GM21367 (cell line): ENCODE data around the gene APPL1.
"Not testable (repeated sequence)": the region's sequence is repeated elsewhere in the genome, so short reads cannot be mapped to it uniquely, and the experiment has no call there.

Source experiments
- ATAC-seq: cut with Tn5 transposase; IDR thresholded peaks from one replicate; pipeline ENCODE4 v1.9.1; 2021; ENCODE audit not compliant: unreplicated experiment

The APPL1 gene

GRCh38 chr3:57268416-57268815 is 40.9 kb downstream of the APPL1 start:
- ATAC-seq, result no peak

GRCh38 chr3:57274845-57275244 is 47.3 kb downstream of the APPL1 start:
- ATAC-seq, result no peak

GRCh38 chr3:57275393-57275792 is 47.9 kb downstream of the APPL1 start:
- no peak for ATAC-seq

DNA sequence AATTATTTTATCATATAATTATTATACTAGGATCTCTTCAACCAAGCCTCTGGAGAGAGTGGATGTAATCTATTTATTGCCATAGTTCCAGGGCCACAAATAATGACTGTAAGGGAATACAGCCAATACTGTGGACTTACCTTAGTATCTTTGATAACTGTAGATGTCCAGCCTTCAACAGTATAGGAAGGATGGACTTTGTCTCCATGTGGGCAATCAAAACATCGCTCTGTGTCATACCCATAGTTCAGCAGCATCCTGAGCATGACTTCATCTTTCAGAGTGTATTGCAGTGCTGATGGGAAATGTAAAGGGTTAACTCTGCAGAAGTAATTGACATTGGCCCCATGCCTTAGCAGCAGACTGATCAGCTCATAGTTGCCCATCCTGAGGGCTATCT is 50.7 kb downstream of the APPL1 start:
- ATAC-seq, result no peak

GRCh38 chr3:57279685-57280084 is 52.2 kb downstream of the APPL1 start:
- ATAC-seq, result no peak

- no peak for ATAC-seq
Measured at GRCh38 chr3:57281715-57282114, 54.2 kb downstream of the APPL1 start.

- ATAC-seq, result no peak
Measured at GRCh38 chr3:57283334-57283733, 55.8 kb downstream of the APPL1 start.

DNA sequence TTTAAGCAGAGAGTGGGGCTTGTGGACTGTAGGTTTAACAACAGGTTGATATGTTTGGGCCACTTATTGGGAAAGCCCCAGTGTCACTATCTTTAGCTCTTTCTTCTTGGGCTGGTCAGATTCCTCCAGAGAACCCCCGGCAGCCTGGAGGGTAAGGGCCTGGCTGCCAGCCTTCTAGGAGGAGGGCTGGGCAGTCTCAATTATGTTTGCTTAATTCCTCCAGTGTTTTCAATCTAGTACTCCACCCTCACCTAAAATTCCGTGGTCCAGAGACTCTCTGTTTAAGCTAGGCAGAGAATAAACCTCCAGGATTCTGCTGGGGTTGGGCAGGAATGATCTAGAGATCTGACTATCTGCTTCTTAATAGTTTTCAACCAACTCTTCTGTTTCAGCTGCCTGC is 59.7 kb downstream of the APPL1 start:
- no peak for ATAC-seq

GRCh38 chr3:57288403-57288802 is 60.9 kb downstream of the APPL1 start:
- ATAC-seq, result no peak

DNA sequence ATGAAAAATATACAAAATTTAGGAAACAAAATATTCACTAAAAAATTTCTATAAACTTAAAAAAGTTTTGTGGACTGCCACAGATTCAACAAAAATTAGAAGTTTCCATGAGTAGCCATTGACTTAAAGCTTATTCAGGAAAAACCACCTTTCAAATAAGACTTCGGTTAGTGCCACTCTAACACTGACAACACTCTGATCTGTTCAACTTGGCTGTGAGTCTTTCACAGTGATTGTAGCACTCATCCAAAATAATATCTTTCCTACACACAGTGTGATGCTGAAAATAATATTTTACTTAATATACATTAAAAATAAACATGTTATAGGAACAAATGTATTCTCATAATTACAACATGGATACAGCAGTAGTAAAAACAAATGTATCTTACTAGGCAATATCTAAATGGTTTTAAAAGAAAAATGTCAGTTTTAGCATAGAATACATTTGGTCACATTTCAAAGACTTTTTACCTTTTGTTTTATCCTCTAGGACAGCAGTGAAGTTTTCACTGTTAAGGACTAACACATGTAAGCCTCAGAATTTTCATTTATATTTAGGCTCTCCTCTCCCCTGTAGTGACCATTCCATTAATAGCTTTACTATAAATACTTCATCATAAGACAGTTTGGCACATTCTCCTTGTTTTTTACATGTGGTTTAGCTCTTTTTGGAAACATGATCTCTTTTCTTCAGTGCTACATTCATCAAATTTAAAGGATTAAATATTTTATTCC is 64.8 kb downstream of the APPL1 start, which contains the start of gene ASB14:
Gene ASB14 (minus strand): TSS at position 527 of the 738 bp plus-strand sequence. CDS start 652 bp downstream, outside the sequence.
- no peak for ATAC-seq

DNA sequence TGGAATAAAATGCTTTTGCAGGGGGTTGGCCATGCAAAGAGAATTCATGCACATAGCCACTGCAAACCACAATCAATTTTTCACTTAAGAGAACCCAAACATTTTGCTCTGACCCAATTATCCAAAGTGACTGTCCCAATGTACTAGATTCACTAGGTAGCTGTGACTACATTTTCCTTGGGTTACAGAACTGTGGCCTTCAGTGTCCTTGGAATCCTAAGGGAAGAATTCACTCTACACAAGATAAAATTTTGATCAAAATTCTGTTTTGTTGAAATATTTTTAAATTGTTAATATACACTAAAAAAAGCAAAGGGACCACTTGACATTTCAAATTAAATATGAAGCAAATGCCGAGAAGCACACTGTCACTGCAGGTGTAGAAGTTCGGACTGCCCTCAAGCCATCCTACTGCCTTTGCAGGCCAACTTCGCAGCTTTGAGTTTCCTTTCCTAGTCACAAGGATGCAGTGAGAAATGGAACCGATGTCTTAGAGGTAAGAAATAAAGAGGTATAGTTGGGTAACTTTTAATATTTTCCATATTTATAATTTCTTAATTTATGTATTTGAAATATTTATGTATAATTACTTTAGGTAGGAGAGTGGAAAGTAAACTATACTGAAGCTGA is 65.5 kb downstream of the APPL1 start:
- ATAC-seq, result no peak

- no peak for ATAC-seq
Measured at GRCh38 chr3:57298041-57298440, 70.5 kb downstream of the APPL1 start.

GRCh38 chr3:57303520-57303919 is 76.0 kb downstream of the APPL1 start:
- ATAC-seq, result not testable (repeated sequence)

DNA sequence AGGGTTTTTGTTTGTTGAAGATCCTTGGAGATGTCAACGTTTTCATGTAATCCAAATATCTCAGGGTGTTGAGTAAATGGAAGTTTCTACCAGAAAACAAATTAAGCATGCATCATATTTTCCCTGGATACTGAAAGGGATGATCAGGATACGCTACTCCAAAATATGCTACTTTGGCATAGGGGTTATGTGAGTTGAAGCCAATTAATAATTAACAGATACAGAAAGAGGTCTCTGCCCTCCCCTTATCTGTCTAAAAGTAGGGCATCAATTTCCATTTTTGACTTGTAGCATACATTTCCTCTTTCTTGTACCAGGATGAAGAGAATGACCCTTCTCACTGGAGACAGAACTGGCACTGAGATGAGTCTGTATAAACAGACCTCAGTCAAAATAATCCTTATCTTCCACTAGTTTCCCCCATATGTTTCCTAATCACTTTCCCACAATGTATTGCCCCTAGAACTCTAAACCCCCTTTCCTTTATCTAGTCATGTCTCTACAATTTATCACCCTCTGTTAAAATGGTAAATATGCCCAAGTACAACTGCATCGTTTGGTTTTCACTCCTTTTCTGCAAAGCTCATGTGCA is 82.3 kb downstream of the APPL1 start:
- ATAC-seq, result no peak

GRCh38 chr3:57314204-57314603 is 86.7 kb downstream of the APPL1 start:
- ATAC-seq, result no peak
